Activated CD4-positive, alpha-beta T cell treated with anti-CD3 and anti-CD28 coated beads, Interleukin-2, amount 10 ng/mL, durations not matched to agents 7 days and 5 days (primary cell): ENCODE data around the gene AOPEP. TPM values are rescaled to one million over a fixed set of nuclear protein-coding genes. Genes with fewer than 3 reads are reported as not detected.

Experiments
- CTCF ChIA-PET: fragments of 350-600 bp; sonication (Branson Sonifier 250); formaldehyde crosslinking; loops from one replicate; lab custom pipeline; 2021; ENCODE audit warnings: antibody characterized with exemption; lab: Charles Lee
- POLR2A ChIA-PET: fragments of 350-600 bp; sonication (Branson Sonifier 250); formaldehyde crosslinking; loops from one replicate; lab custom pipeline; 2021; ENCODE audit warnings: antibody characterized with exemption; lab: Charles Lee
- DNase-seq: peaks from one replicate; pipeline ENCODE4 v3.0.0-alpha.2; 2020
- H3K27ac Mint-ChIP-seq: one replicate; pipeline ENCODE4 v1.8.0; 2021; ENCODE audit warnings: mild to moderate bottlenecking, moderate library complexity, mixed read lengths
- H3K27me3 Mint-ChIP-seq: one replicate; pipeline ENCODE4 v1.8.0; 2021; ENCODE audit warnings: mixed read lengths
- H3K36me3 Mint-ChIP-seq: one replicate; pipeline ENCODE4 v1.8.0; 2021; ENCODE audit warnings: low read depth, mixed read lengths
- H3K4me1 Mint-ChIP-seq: one replicate; pipeline ENCODE4 v1.8.0; 2021; ENCODE audit warnings: mixed read lengths
- H3K4me3 Mint-ChIP-seq: one replicate; pipeline ENCODE4 v1.8.0; 2021; ENCODE audit warnings: mild to moderate bottlenecking, moderate library complexity, mixed read lengths
- H3K9me3 Mint-ChIP-seq: one replicate; pipeline ENCODE4 v1.8.0; 2021; ENCODE audit warnings: mixed read lengths
- total RNA-seq, 2 experiments: library from RNA; stranded (reverse); gene quantifications; one replicate each; pipeline ENCODE4 v1.2.3, GENCODE V29; 2021

The AOPEP gene
- total RNA-seq, 2 experiments from 2014 or later, result 9.7 to 10.7 TPM

DNA sequence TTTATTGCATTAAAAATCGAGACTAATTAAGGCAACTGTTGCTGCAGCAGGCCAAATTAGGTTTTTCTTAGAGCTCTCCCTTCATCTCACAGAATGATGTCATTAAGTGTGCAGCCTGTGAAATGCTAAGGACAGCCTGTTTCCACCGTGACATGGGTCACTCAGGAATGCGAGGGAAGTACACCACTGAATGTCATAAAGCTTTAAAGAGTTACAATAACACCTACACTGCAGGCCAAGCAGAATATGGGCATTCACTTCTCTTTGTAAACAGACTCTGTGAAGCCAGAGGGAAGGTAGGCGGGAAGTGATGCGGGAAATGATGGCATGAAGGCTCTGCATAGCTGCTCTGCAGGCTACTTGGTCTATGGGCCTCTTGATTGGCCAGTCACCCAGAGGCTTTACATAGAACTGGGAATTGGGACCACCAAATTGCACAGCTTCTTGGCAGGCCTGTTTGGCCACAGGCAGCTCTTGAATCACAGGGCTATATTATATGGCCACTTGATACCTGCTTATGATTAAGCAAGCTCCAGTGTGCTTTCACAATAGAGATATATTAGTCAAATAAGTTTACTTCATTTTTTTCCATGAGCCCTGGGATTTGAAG is 28.4 kb upstream of the AOPEP start:
- Mint-ChIP-seq H3K4me3 (no peak overlapping the region), H3K9me3 (no peaks in the 10 kb centered on the region), H3K36me3 (no peaks in the 10 kb centered on the region), H3K4me1 (no peaks in the 10 kb centered on the region), H3K27me3 (peaks cover 16% of the 10 kb centered on the region), H3K27ac (no peak overlapping the region)
- no peak for DNase-seq
- POLR2A ChIA-PET, result no interaction called here
- CTCF ChIA-PET, result interaction anchor here (1.4 kb wide), 1 partner anchor 8 kb away, joined by 3 read pairs; no protein-coding TSS in a partner anchor

DNA sequence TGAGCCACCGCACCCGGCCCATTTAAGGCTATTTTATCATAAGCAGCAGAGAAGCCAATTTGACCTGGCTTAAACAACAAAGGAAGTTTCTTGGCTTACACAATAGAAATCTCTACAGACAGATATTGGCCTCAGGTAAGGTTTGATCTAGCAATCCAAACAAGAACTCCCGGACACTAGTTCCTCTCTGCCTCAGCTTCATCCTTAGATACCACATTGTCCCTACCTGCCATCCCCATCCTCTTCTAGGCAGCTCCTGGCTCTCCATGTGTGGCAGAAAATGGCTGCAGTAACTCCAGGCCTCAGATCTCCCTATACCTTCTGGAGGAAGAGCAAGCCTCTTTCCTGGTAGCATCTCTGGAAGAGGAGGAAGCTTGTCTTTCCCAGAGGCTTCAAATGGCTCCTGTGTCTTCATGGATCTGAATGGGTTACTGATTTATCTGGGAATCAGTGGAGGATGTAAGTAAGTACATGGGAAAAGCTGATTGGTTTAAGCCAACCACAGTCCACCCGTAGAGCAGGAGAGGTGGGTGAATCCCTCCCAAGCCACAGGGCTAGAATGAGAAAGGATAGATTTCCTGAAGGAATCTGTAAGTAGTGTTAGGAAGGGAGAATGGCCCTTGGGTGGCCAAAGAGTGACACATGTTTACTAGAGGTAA is 26.7 kb upstream of the AOPEP start:
- Mint-ChIP-seq H3K4me3 (no peak overlapping the region), H3K36me3 (no peaks in the 10 kb centered on the region), H3K9me3 (no peaks in the 10 kb centered on the region), H3K4me1 (no peaks in the 10 kb centered on the region), H3K27ac (no peak overlapping the region), H3K27me3 (peaks cover 21% of the 10 kb centered on the region)
- ChIA-PET POLR2A (no interaction called here), CTCF (no interaction called here)
- DNase-seq, result no peak

DNA sequence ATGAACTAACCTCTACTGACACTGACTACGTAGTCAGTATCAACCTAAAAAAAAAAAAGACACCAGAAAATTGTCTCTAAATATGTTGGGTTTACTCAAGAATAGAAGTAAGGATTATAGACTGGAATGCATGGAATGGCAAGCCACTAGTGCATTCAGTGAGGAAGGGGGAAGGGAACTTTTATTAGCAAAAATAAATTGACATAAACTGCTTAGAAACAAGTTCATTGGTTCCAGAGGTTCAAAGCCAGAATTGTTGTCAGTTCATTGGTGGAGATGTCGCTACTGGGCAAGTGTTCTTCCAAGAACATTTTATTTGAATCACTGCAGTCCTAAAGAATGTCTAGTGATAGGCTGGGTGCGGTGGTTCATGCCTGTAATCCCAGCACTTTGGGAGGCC is 26.1 kb upstream of the AOPEP start:
- no peak for DNase-seq
- CTCF ChIA-PET, result no interaction called here
- Mint-ChIP-seq H3K9me3 (no peaks in the 10 kb centered on the region), H3K4me1 (no peaks in the 10 kb centered on the region), H3K27ac (no peak overlapping the region), H3K36me3 (no peaks in the 10 kb centered on the region), H3K4me3 (no peak overlapping the region), H3K27me3 (peaks cover 25% of the 10 kb centered on the region)
- POLR2A ChIA-PET, result no interaction called here

DNA sequence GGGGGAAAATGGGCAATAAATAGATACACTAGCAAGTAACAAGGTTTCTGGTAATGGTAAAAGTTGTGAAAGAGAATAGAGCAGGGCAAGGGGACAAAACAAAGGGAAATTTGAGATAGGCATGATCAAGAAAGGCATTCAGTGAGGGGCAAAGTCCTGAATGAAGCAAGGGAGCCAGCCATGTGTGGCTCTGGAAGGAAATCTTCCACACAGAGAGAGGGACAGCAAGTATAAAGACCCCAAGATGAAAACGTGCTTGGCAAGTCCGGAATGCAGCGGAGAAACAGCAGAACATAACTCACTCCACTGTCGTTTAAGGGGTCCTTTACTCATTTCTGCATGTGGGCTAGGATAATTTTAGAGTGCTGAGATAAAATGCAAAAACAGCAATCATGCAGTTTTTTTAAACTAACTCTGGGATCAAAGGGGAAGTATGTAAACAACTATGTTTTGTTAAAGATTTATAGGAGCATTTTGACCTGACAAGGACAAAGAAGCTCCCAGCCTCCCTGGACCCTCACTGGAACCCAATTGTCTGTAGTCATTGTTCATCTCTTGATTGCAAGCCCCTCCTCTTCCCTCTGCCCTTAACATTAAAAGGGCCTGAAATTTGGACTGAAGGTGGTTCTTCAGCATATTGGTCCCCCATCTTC is 22.9 kb upstream of the AOPEP start:
- ChIA-PET CTCF (no interaction called here), POLR2A (no interaction called here)
- Mint-ChIP-seq H3K4me1 (no peaks in the 10 kb centered on the region), H3K4me3 (no peak overlapping the region), H3K36me3 (no peaks in the 10 kb centered on the region), H3K9me3 (no peaks in the 10 kb centered on the region), H3K27me3 (peaks cover 25% of the 10 kb centered on the region), H3K27ac (no peak overlapping the region)
- no peak for DNase-seq

DNA sequence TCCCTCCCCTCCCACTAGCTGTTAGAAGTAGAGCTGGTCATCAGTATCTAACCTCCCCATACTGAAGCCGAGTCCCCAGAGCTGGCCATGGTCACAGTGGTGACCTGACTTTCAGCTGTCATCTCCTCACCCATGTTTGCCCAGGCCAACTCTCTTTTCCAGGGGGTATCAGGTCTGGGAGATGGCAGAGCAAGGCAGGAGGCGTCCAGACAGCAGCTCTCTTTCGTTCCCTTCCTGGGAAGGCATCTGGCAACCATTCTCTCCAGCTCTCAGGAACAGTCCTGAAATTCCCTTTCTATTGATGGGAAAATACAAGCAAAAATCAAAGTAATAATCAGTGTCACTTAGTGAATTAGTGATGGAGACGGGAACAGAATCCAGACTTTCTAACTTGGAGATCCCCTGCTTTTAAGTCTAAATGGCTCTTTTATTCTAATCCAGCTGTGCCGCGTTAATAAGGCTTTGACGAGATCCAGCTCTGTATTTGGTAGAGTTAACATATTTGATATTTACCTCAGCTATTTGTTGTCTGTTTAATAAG is 21.3 kb upstream of the AOPEP start:
- DNase-seq, result no peak
- Mint-ChIP-seq H3K4me1 (no peaks in the 10 kb centered on the region), H3K27ac (no peak overlapping the region), H3K4me3 (no peak overlapping the region), H3K27me3 (peaks cover 16% of the 10 kb centered on the region), H3K9me3 (no peaks in the 10 kb centered on the region), H3K36me3 (no peaks in the 10 kb centered on the region)
- CTCF ChIA-PET, result interaction anchor here (0.6 to 1.4 kb wide), 3 partner anchors 24 to 426 kb away, joined by 3 to 4 read pairs (median 3); no protein-coding TSS in a partner anchor
- POLR2A ChIA-PET, result no interaction called here

DNA sequence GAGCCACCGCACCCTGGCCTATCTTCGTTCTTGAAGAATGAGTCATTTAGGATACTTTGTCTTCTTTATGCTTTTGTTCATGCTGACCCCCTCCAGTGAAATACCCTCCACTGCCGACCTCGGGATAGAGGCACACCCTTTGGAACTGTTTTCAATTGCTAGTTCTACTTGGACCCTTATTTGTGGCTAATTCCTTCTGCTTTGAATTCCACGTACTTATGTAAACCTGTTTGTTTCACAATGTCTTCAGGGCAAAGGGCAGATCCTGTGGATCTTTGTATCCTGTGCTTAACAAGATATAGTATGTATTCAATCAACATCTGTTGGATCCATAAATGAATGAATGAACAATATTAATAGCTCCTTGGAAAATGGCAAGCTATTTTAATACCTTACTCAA is 19.6 kb upstream of the AOPEP start:
- Mint-ChIP-seq H3K4me1 (no peaks in the 10 kb centered on the region), H3K9me3 (no peaks in the 10 kb centered on the region), H3K27ac (no peak overlapping the region), H3K36me3 (no peaks in the 10 kb centered on the region), H3K27me3 (peaks cover 17% of the 10 kb centered on the region), H3K4me3 (no peak overlapping the region)
- no peak for DNase-seq
- POLR2A ChIA-PET, result no interaction called here
- CTCF ChIA-PET, result interaction anchor here (0.7 to 1.3 kb wide), 2 partner anchors 9 to 280 kb away, joined by 3 read pairs; no protein-coding TSS in a partner anchor

DNA sequence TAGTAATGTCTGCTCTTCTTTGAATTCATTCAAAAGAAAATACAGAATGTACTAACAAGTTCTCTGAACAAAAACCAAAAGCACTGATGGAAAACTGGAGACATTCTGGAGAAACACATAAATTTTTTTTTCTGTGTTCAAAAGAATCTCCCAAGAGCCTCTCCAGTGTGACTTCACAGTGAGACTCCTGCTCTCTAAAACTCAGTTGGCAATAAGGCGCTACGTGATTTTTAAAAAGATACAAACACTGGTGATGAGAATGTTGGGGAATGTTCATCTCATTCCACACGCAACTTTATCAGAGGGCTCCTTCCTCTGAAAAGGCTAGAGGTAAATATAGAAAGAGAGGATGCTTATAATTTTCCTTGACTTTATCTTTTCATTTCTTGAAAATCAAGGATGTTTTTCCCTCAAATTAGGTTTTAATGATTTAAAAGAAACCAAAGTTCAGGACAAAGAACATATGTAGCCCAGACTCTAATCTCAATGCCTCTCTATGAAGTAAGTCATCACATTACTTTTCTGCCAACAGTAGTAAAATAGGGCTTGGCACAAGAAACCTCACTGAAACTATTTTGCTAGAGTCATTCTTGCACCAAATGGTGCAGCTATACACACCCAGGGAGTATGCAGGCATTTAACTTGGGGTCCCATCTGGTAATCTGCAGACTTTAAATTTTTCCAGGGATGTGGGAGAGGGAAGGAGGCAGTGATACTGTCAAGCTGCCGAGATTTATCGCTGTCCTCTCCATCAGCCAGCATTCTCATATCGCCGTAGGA is 12.9 kb upstream of the AOPEP start:
- CTCF ChIA-PET, result interaction anchor here (0.6 to 1.5 kb wide), 3 partner anchors 11 to 44 kb away, joined by 3 read pairs; no protein-coding TSS in a partner anchor
- H3K4me3 Mint-ChIP-seq, result no peak overlapping the region
- peaks cover 14% of the 10 kb centered on the region for H3K27me3 Mint-ChIP-seq
- POLR2A ChIA-PET, result no interaction called here
- H3K9me3 Mint-ChIP-seq, result peaks cover 8% of the 10 kb centered on the region
- H3K27ac Mint-ChIP-seq, result no peak overlapping the region
- H3K4me1 Mint-ChIP-seq, result no peaks in the 10 kb centered on the region
- no peaks in the 10 kb centered on the region for H3K36me3 Mint-ChIP-seq
- no peak for DNase-seq

- Mint-ChIP-seq H3K4me1 (no peaks in the 10 kb centered on the region), H3K27ac (no peak overlapping the region), H3K27me3 (peaks cover 16% of the 10 kb centered on the region), H3K9me3 (peaks cover 8% of the 10 kb centered on the region), H3K4me3 (no peak overlapping the region), H3K36me3 (no peaks in the 10 kb centered on the region)
- CTCF ChIA-PET, result interaction anchor here (0.6 to 1.5 kb wide), 2 partner anchors 10 to 13 kb away, joined by 3 read pairs; no protein-coding TSS in a partner anchor
- DNase-seq, result no peak
- POLR2A ChIA-PET, result no interaction called here
Measured at GRCh38 chr9:94714494-94714893, 12.0 kb upstream of the AOPEP start.

DNA sequence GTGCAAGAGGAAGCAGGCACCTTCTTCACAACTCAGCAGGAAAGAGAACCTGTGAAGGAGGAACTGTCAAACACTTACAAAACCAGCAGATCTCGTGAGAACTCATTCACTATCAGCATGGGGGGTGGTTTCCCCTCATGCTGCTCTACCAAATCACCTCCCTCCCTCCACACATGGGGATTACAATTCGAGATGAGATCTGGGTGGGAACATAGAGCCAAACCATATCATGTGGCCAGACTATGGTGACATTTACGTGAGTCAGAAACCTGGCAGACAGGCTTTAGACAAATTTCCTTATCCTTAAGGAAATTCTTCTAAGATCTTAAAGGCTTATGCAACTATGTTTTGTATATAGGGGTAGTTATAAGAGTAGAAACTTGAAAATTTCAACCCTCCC is 8.7 kb upstream of the AOPEP start:
- H3K27ac Mint-ChIP-seq, result no peak overlapping the region

GRCh38 chr9:94718936-94719335 is 7.6 kb upstream of the AOPEP start:
- Mint-ChIP-seq H3K27me3 (peaks cover 11% of the 10 kb centered on the region), H3K4me3 (no peak overlapping the region), H3K4me1 (no peaks in the 10 kb centered on the region), H3K9me3 (peaks cover 8% of the 10 kb centered on the region), H3K36me3 (no peaks in the 10 kb centered on the region), H3K27ac (no peak overlapping the region)
- no peak for DNase-seq
- ChIA-PET POLR2A (interaction anchor here (0.6 kb wide), 1 partner anchor 416 kb away, joined by 3 read pairs; no protein-coding TSS in a partner anchor), CTCF (interaction anchor here (0.7 kb wide), 1 partner anchor 308 kb away, joined by 3 read pairs; no protein-coding TSS in a partner anchor)

More for the DNA sequence above, 8.7 kb upstream of the AOPEP start:
- Mint-ChIP-seq H3K9me3 (peaks cover 8% of the 10 kb centered on the region), H3K36me3 (no peaks in the 10 kb centered on the region), H3K4me1 (no peaks in the 10 kb centered on the region), H3K27me3 (peaks cover 11% of the 10 kb centered on the region), H3K4me3 (no peak overlapping the region)
- CTCF ChIA-PET, result no interaction called here
- POLR2A ChIA-PET, result no interaction called here
- DNase-seq, result no peak

DNA sequence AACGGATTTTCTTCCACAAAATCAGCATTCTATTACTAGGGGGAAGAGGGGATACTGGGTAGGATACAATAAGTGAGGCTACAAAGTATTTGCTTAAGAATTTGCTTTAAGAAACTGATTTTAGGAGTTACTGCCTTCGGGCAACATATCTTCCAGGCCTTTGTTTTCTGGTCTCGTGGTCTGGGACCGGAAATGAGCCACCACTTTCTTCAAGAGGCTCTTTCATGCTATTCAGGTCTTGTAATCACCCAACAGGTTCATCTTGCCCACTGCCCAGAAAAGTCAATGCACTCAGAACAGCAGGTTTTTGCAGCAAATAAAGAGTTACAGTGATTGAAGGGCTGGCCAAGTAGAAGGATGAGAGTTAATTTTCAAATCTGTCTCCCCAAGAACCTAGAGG is 6.6 kb upstream of the AOPEP start:
- Mint-ChIP-seq H3K27ac (no peak overlapping the region), H3K9me3 (peaks cover 8% of the 10 kb centered on the region), H3K27me3 (peaks cover 11% of the 10 kb centered on the region), H3K36me3 (no peaks in the 10 kb centered on the region), H3K4me3 (no peak overlapping the region), H3K4me1 (no peaks in the 10 kb centered on the region)
- CTCF ChIA-PET, result no interaction called here
- no peak for DNase-seq
- POLR2A ChIA-PET, result no interaction called here

DNA sequence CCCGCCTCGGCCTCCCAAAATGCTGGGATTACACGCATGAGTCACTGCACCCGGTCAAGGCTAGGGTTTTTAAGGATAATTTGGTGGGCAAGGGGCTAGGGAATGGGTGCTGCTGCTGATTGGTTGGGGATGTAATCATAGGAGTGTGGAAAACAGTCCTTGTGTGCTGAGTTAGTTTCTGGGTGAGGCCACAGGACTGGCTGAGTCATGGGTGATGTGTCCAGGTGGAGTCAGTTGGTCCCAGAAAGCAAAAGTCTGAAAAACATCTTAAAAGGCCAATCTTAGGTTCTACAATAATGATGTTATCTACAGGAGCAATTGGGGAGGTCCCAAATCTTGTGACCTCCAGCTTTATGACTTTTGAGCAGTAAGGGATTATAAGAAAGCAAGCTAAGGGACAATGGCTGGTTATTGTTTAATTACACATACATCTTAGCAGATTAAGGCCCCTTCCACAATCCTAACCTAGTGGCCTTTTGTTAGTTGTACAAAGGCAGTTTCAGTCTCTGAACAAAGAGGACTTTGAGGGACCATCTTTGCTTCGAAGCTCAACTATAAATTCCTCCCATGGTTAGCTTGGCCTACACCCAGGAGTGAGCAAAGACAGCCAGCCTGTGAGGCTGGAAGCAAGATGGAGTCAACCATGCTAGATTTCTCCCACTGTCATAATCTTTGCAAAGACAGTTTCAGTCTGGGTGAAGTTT is 5.5 kb upstream of the AOPEP start:
- no peak overlapping the region for H3K27ac Mint-ChIP-seq
- ChIA-PET CTCF (no interaction called here), POLR2A (no interaction called here)
- DNase-seq, result no peak
- peaks cover 9% of the 10 kb centered on the region for H3K27me3 Mint-ChIP-seq
- H3K4me3 Mint-ChIP-seq, result no peak overlapping the region
- peaks cover 2% of the 10 kb centered on the region for H3K4me1 Mint-ChIP-seq
- no peaks in the 10 kb centered on the region for H3K36me3 Mint-ChIP-seq
- peaks cover 7% of the 10 kb centered on the region for H3K9me3 Mint-ChIP-seq
